Endothelial cell of umbilical vein (primary cell): ENCODE data around the gene CD33. TPM values are rescaled to one million over a fixed set of nuclear protein-coding genes. Genes with fewer than 3 reads are reported as not detected.

Experiments
- BruUV-seq: library from RNA; stranded (reverse); fragments of 400-500 nt; replicated peaks from 2 replicates; lab custom pipeline; 2021; lab: Mats Ljungman, UMichigan
- CTCF ChIA-PET: fragments of 300-600, 350-600 bp; sonication (Branson Sonifier 250); formaldehyde crosslinking; loops from one replicate; lab custom pipeline; 2021; ENCODE audit warnings: antibody characterized with exemption, inconsistent platforms; lab: Charles Lee
- POLR2A ChIA-PET: fragments of 300-600, 350-600 bp; sonication (Branson Sonifier 250); formaldehyde crosslinking; loops from one replicate; lab custom pipeline; 2021; ENCODE audit warnings: antibody characterized with exemption, inconsistent platforms; lab: Charles Lee
- DNase-seq: peaks from one replicate; pipeline ENCODE4 v3.0.0-alpha.2; 2011; ENCODE audit warnings: low read depth, low spot score
- FAIRE-seq: peaks from 2 replicates; lab custom pipeline; 2011; peaks lifted over from hg19 to GRCh38; lab: Jason Lieb, UNC
- H2AFZ ChIP-seq: 2 replicates; pipeline ENCODE4 v1.6.0; 2012; ENCODE audit warnings: low read depth, low read length, control low read depth, inconsistent platforms
- H3K27ac ChIP-seq: 2 replicates; pipeline ENCODE4 v1.5.1; 2011; ENCODE audit warnings: low read depth, mild to moderate bottlenecking, control low read depth, low read length, moderate library complexity; ENCODE audit not compliant: insufficient read depth
- H3K27me3 ChIP-seq, 2 experiments: 2 replicates each; pipeline versions ENCODE4 v1.6.0 to v1.6.1; 2011; ENCODE audit warnings: low read length in 2 of 2, mixed read lengths in 1 of 2; ENCODE audit not compliant: control insufficient read depth in 2 of 2, insufficient read depth in 2 of 2
- H3K36me3 ChIP-seq, 2 experiments: 2 replicates in 1 of 2; 3 replicates in 1 of 2; pipeline ENCODE4 v1.5.1; 2011; ENCODE audit warnings: low read length in 2 of 2, mild to moderate bottlenecking in 1 of 2, moderate library complexity in 1 of 2; ENCODE audit not compliant: control insufficient read depth in 2 of 2, insufficient read depth in 2 of 2; ENCODE audit errors: extremely low read depth in 1 of 2
- H3K4me1 ChIP-seq: 3 replicates; pipeline ENCODE4 v1.5.1; 2011; ENCODE audit warnings: mild to moderate bottlenecking, low read length; ENCODE audit not compliant: control insufficient read depth, insufficient read depth; ENCODE audit errors: extremely low read depth
- H3K4me2 ChIP-seq: 2 replicates; pipeline ENCODE4 v1.6.1; 2011; ENCODE audit warnings: low read length, control low read depth, mixed read lengths; ENCODE audit not compliant: insufficient read depth
- H3K4me3 ChIP-seq, 3 experiments: fragments of 200-600 bp in 1 of 3; sonication (generic), shearing (Covaris generic) in 1 of 3; replicated peaks in 1 of 3; 2 replicates each; pipeline ENCODE4 v1.5.1; 2011 to 2016; ENCODE audit warnings: control low read depth in 3 of 3, low read length in 3 of 3, mild to moderate bottlenecking in 2 of 3, inconsistent platforms in 1 of 3, low read depth in 1 of 3, moderate library complexity in 1 of 3; ENCODE audit not compliant: insufficient read depth in 1 of 3
- H3K79me2 ChIP-seq: 2 replicates; pipeline ENCODE4 v1.6.0; 2012; ENCODE audit warnings: low read length, inconsistent platforms; ENCODE audit not compliant: control insufficient read depth, insufficient read depth
- H3K9ac ChIP-seq: replicated peaks from 2 replicates; pipeline ENCODE3; 2011; ENCODE audit warnings: low read length, control low read depth; ENCODE audit not compliant: insufficient read depth; ENCODE audit errors: extremely low read depth
- H3K9me1 ChIP-seq: replicated peaks from 3 replicates; pipeline ENCODE4 v1.6.0; 2011; ENCODE audit warnings: mild to moderate bottlenecking, low read length; ENCODE audit not compliant: control insufficient read depth, insufficient read depth; ENCODE audit errors: extremely low read depth
- H3K9me3 ChIP-seq: replicated peaks from 2 replicates; pipeline ENCODE4 v1.5.1; 2012; ENCODE audit warnings: low read length, inconsistent platforms; ENCODE audit not compliant: control insufficient read depth, insufficient read depth
- H4K20me1 ChIP-seq: replicated peaks from 2 replicates; pipeline ENCODE3; 2011; ENCODE audit warnings: mild to moderate bottlenecking, low read length; ENCODE audit not compliant: control insufficient read depth, insufficient read depth; ENCODE audit errors: extremely low read depth
- CTCF ChIP-seq, 2 donors: IDR thresholded peaks; 1 replicate in 1 of 2; 2 replicates in 1 of 2; pipeline ENCODE4 v1.5.1; 2011; ENCODE audit warnings: low read length in 2 of 2, mild to moderate bottlenecking in 2 of 2, moderate library complexity in 2 of 2, control low read depth in 1 of 2, inconsistent platforms in 1 of 2, low read depth in 1 of 2; ENCODE audit not compliant: insufficient read depth in 1 of 2; ENCODE audit errors: extremely low read depth in 1 of 2
- EZH2 ChIP-seq: IDR thresholded peaks from 2 replicates; pipeline ENCODE4 v1.6.1; 2012; ENCODE audit warnings: borderline replicate concordance, low read depth, mild to moderate bottlenecking, moderate library complexity, low read length, inconsistent platforms; ENCODE audit not compliant: severe bottlenecking
- FOS ChIP-seq: IDR thresholded peaks from 2 replicates; pipeline ENCODE4 v1.6.1; 2011; ENCODE audit warnings: mild to moderate bottlenecking, low read length, moderate library complexity, borderline replicate concordance; ENCODE audit not compliant: insufficient read depth
- GATA2 ChIP-seq: IDR thresholded peaks from 2 replicates; pipeline ENCODE4 v1.7.0; 2011; ENCODE audit warnings: low read depth, mild to moderate bottlenecking, moderate library complexity, mixed read lengths, low read length; ENCODE audit not compliant: insufficient read length, insufficient read depth
- JUN ChIP-seq: IDR thresholded peaks from 2 replicates; pipeline ENCODE4 v1.6.1; 2011; ENCODE audit warnings: borderline replicate concordance, low read depth; ENCODE audit not compliant: insufficient read length, insufficient read depth
- MAX ChIP-seq: IDR thresholded peaks from 2 replicates; pipeline ENCODE4 v1.6.1; 2011; ENCODE audit not compliant: insufficient read depth, insufficient read length
- MYC ChIP-seq: IDR thresholded peaks from one replicate; pipeline ENCODE4 v1.6.1; 2011; ENCODE audit warnings: mild to moderate bottlenecking, low read depth, low read length
- POLR2A ChIP-seq: IDR thresholded peaks from 2 replicates; pipeline ENCODE4 v1.6.1; 2012; ENCODE audit warnings: low read depth, mild to moderate bottlenecking, control low read depth, low read length
- POLR2AphosphoS5 ChIP-seq: IDR thresholded peaks from 2 replicates; pipeline ENCODE4 v1.6.1; 2012; ENCODE audit warnings: low read depth, mild to moderate bottlenecking, control low read depth, low read length, moderate library complexity; ENCODE audit not compliant: insufficient read depth
- dilution Hi-C: fragments of 300-500 bp; cut with MboI; formaldehyde crosslinking; loops from one replicate; pipeline ENCODE4 v1.15.0; 2019; ENCODE audit warnings: low sequenced_read_pairs; ENCODE audit not compliant: extremely low pct_ligation_motif_present
- intact Hi-C: fragments of 100-400 bp; cut with micrococcal nuclease; formaldehyde crosslinking; loops from one replicate; pipeline ENCODE4 v1.10.0; 2022
- polyA plus RNA-seq, 4 experiments: library from polyadenylated mRNA; depleted of rRNA in 3 of 4; stranded (reverse) in 3 of 4; unstranded in 1 of 4; fragments of >200 nt; gene quantifications; 2 replicates each; pipeline versions ENCODE4 v1.2.1 to v1.2.3, GENCODE V29; 2011 to 2012; ENCODE audit warnings: missing spikeins in 1 of 4
- total RNA-seq: library from RNA; stranded (reverse); gene quantifications from 2 replicates; pipeline ENCODE4 v1.2.3, GENCODE V29; 2021

CD33 gene
- total and polyA plus RNA-seq, 2 donors (not counting 3 experiments of a cell fraction or from before 2014, with no cell fraction given), result not detected

- no peaks in the 10 kb centered on the region for H3K4me1 ChIP-seq
- intact Hi-C loops, result no loop called here
Measured at GRCh38 chr19:51185069-51185867, 39.6 kb upstream of the CD33 start.

More at GRCh38 chr19:51185069-51185867, 39.6 kb upstream of the CD33 start:
- H2AFZ ChIP-seq, result no peak overlapping the region
- no peaks in the 10 kb centered on the region for H4K20me1 ChIP-seq
- H3K4me2 ChIP-seq, result no peak overlapping the region
- CTCF ChIA-PET, result interaction anchor here (0.6 kb wide), 1 partner anchor 25 kb away, joined by 3 read pairs; no protein-coding TSS in a partner anchor
- H3K9me3 ChIP-seq, result no peaks in the 10 kb centered on the region
- no TSS peak for BruUV-seq
- H3K4me3 ChIP-seq, result no peak overlapping the region
- no peak for DNase-seq
- no peak overlapping the region for H3K9ac ChIP-seq
- no peak for TF ChIP-seq POLR2A
- no peak for TF ChIP-seq FOS
- no peak for TF ChIP-seq JUN
- no peak for TF ChIP-seq MAX
- TF ChIP-seq MYC, result no peak
- no peak for TF ChIP-seq GATA2
- TF ChIP-seq POLR2AphosphoS5, result no peak
- TF ChIP-seq CTCF (IDR thresholded peaks at IDR 0.05; ENCODE audit: extremely low read depth in 1 of 2, insufficient read depth in 1 of 2, low read depth in 1 of 2, low read length in 2 of 2), result no peak
- TF ChIP-seq EZH2, result no peak
- no peak for FAIRE-seq
- H3K36me3 ChIP-seq, result no peaks in the 10 kb centered on the region
- H3K27me3 ChIP-seq, result no peaks in the 10 kb centered on the region
- dilution Hi-C loops, result no loop called here
- H3K79me2 ChIP-seq, result no peaks in the 10 kb centered on the region
- POLR2A ChIA-PET, result no interaction called here
- H3K9me1 ChIP-seq, result no peaks in the 10 kb centered on the region
- H3K27ac ChIP-seq, result no peak overlapping the region
